Stimulated activated CD4-positive, alpha-beta T cell treated with anti-CD3 and anti-CD28 coated beads, Interleukin-1b, Interleukin-23, amount 100 ng/mL, for 4 hours (primary cell): ENCODE measurements around the gene PANK3.
"Not testable (repeated sequence)": the region's sequence is repeated elsewhere in the genome, so short reads cannot be mapped to it uniquely, and the experiment has no call there.

Experiments
- DNase-seq, 2 donors: peaks; one replicate each; pipeline ENCODE4 v3.0.0-alpha.2; 2020; ENCODE audit warnings: low read depth in 2 of 2

PANK3 gene

GRCh38 chr5:168592014-168592368 is 12.8 kb upstream of the PANK3 start:
- no peak for DNase-seq

GRCh38 chr5:168591302-168592013 is 12.3 kb upstream of the PANK3 start:
- no peak for DNase-seq

- no peak for DNase-seq
Observed at GRCh38 chr5:168590666-168591065, 11.5 kb upstream of the PANK3 start.

GRCh38 chr5:168587987-168588386 is 8.8 kb upstream of the PANK3 start:
- DNase-seq = no peak

- DNase-seq = no peak
Observed at GRCh38 chr5:168585119-168585856, 6.1 kb upstream of the PANK3 start.

- no peak for DNase-seq
Observed at GRCh38 chr5:168583742-168584482, 4.7 kb upstream of the PANK3 start.

- not testable (repeated sequence) for DNase-seq
Observed at GRCh38 chr5:168580814-168581469, 1.8 kb upstream of the PANK3 start.

GRCh38 chr5:168580227-168580508 is 1.0 kb upstream of the PANK3 start:
- DNase-seq = no peak

GRCh38 chr5:168579488-168580226 is 489 bp upstream of the PANK3 start:
- peak; percentile 90 to 94 for DNase-seq

GRCh38 chr5:168578006-168578405 is 1.2 kb downstream of the PANK3 start:
- no peak for DNase-seq

- no peak for DNase-seq
Observed at GRCh38 chr5:168575391-168576372, 3.5 kb downstream of the PANK3 start.

- DNase-seq = not testable (repeated sequence)
Observed at GRCh38 chr5:168574156-168574555, 5.0 kb downstream of the PANK3 start.

GRCh38 chr5:168573663-168574062 is 5.5 kb downstream of the PANK3 start:
- DNase-seq = not testable (repeated sequence)

- no peak for DNase-seq
Observed at GRCh38 chr5:168570490-168571328, 8.5 kb downstream of the PANK3 start.

GRCh38 chr5:168568738-168569137 is 10.4 kb downstream of the PANK3 start:
- no peak for DNase-seq

- no peak for DNase-seq
Observed at GRCh38 chr5:168563959-168564358, 15.2 kb downstream of the PANK3 start.

- DNase-seq = no peak
Observed at GRCh38 chr5:168562279-168562678, 16.9 kb downstream of the PANK3 start.

- no peak for DNase-seq
Observed at GRCh38 chr5:168557389-168557788, 21.8 kb downstream of the PANK3 start.

GRCh38 chr5:168553377-168554130 is 25.6 kb downstream of the PANK3 start:
- DNase-seq = no peak
